ENCODE data around the gene CEP112. TPM values are rescaled to one million over a fixed set of nuclear protein-coding genes. Genes with fewer than 3 reads are reported as not detected.
"Not testable (repeated sequence)": the region's sequence is repeated elsewhere in the genome, so short reads cannot be mapped to it uniquely, and the experiment has no call there.

CEP112 gene
- total and polyA plus RNA-seq, 10 of the 15 experiments (the other 5 are each of a cell fraction or from before 2014, with no cell fraction given) = 0.11 to 3.8 (median 0.32) TPM; not detected in 1

DNA sequence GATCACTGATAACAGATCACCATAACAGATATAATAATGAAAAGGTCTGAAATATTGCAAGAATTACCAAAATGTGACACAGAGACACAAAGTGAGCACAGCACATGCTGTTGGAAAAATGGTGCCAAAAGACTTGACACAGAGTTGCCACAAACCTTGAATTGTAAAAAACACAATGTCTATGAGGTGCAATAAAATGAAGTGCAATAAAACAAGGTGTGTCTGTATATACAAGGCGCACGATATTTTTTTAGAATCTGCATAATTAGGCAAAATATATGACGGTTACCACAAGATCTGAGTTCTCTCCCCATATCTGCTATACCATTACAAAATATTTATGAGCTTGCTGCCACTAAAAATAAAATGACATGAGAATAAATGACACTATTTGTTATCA lies 458.6 kb downstream of the CEP112 start (continued):
- TF ChIP-seq ZNF592 (IDR thresholded peaks at IDR 0.05) = no peak
- TF ChIP-seq ELK1 (IDR thresholded peaks at IDR 0.05; ENCODE audit: low read depth, low read length) = no peak
- no peak for TF ChIP-seq NFIC (IDR thresholded peaks at IDR 0.05; ENCODE audit: low read depth, low read length)
- TF ChIP-seq, protein P1, sequence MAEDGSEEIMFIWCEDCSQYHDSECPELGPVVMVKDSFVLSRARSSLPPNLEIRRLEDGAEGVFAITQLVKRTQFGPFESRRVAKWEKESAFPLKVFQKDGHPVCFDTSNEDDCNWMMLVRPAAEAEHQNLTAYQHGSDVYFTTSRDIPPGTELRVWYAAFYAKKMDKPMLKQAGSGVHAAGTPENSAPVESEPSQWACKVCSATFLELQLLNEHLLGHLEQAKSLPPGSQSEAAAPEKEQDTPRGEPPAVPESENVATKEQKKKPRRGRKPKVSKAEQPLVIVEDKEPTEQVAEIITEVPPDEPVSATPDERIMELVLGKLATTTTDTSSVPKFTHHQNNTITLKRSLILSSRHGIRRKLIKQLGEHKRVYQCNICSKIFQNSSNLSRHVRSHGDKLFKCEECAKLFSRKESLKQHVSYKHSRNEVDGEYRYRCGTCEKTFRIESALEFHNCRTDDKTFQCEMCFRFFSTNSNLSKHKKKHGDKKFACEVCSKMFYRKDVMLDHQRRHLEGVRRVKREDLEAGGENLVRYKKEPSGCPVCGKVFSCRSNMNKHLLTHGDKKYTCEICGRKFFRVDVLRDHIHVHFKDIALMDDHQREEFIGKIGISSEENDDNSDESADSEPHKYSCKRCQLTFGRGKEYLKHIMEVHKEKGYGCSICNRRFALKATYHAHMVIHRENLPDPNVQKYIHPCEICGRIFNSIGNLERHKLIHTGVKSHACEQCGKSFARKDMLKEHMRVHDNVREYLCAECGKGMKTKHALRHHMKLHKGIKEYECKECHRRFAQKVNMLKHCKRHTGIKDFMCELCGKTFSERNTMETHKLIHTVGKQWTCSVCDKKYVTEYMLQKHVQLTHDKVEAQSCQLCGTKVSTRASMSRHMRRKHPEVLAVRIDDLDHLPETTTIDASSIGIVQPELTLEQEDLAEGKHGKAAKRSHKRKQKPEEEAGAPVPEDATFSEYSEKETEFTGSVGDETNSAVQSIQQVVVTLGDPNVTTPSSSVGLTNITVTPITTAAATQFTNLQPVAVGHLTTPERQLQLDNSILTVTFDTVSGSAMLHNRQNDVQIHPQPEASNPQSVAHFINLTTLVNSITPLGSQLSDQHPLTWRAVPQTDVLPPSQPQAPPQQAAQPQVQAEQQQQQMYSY (CRISPR knock-in tag; IDR thresholded peaks at IDR 0.05) = no peak
- TF ChIP-seq STAT3 (IDR thresholded peaks at IDR 0.05; ENCODE audit: low read depth, low read length) = no peak

DNA sequence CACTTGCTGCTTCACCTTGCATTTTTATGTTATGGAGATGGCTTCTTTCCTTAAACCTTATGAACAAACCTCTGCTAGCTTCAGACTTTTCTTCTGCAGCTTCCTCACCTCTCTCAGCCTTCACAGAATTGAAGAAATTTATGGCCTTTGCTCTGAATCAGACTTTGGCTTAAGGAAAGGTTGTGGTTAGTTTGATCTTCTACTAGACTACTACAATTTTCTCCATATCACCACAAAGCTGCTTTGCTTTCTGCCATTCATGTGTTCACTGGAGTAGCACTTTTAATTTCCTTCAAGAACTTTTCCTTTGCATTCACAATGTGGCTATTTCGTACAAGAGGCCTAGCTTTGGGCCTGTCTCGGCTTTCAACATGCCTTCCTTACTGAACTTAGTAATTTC lies 459.3 kb downstream of the CEP112 start:
- POLR2A ChIA-PET; in situ Hi-C loops (cut with MboI); H3K4me3 ChIP-seq; H3K9ac ChIP-seq (ENCODE audit: control insufficient read depth, insufficient read depth, low read length); FAIRE-seq; CTCF ChIA-PET; H3K79me2 ChIP-seq (ENCODE audit: control insufficient read depth, insufficient read depth, low read length); H3K4me2 ChIP-seq (ENCODE audit: control insufficient read depth, insufficient read depth); H3K4me1 ChIP-seq (ENCODE audit: control insufficient read depth, insufficient read depth, low read length); H3K27me3 ChIP-seq (replicated peaks in 1 of 2; ENCODE audit: control insufficient read depth in 2 of 2, insufficient read depth in 2 of 2, low read length in 1 of 2); H3K9me3 ChIP-seq (replicated peaks; ENCODE audit: control insufficient read depth, insufficient read depth, low read length); DNase-seq (ENCODE audit: low read depth, low spot score); BruUV-seq (replicated peaks); H3K27ac ChIP-seq (ENCODE audit: control insufficient read depth, insufficient read depth); H3K36me3 ChIP-seq (ENCODE audit: control insufficient read depth in 2 of 2, insufficient read depth in 2 of 2, low read length in 1 of 2); RAD21 ChIA-PET (ENCODE audit: unreplicated experiment); H4K20me1 ChIP-seq (ENCODE audit: control insufficient read depth, insufficient read depth); H2AFZ ChIP-seq (ENCODE audit: control insufficient read depth, low read depth, low read length); intact Hi-C loops (cut with micrococcal nuclease; ENCODE audit: unreplicated experiment); ATAC-seq: not testable (repeated sequence)
- SMC1A ChIA-PET (ENCODE audit: uncharacterized antibody, unreplicated experiment) = interaction anchor here (0.9 to 3.9 kb wide), 6 partner anchors 9 to 29 kb away, joined by 3 to 14 read pairs (median 3); no protein-coding TSS in a partner anchor
- WGBS (ENCODE audit: insufficient coverage, insufficient replicate concordance, low lambda C conversion rate, missing lambda C conversion rate) = 3% methylated on average over 2 of the region's 2 CpGs

Data from GM12878 (cell line).